EH (cell line): Measurements from ENCODE around the gene LHFPL6.
A peak's percentile ranks its signal among the peaks of the same experiment; 100 is the strongest.

Experiments used
- DNase-seq: peaks from one replicate; pipeline ENCODE4 v3.0.0-alpha.2; 2015; ENCODE audit warnings: low read depth

LHFPL6 gene

DNA sequence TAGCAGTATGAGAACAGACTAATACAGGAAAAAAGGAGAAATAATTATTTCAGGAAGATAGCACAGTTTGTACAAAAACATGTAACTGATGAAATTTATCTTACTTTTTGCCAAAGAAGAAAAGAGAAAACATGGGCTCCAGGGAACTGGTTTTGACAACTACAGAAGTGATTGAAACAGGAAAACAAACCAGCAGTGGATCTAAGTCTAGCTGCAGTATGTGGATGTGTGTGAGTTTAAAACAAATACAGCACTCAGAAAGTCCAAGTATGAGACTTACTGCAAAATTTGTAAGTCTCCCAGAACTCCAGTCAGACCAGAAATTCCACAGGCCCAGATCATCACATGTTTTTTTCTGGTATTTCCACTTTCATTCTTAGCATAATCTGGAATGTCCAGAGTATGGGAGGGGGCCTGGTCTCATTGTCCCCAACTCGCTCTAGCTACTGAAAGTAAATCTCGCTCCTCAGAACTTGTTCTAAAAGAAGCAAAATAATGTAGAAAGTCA, 305.3 kb downstream of the LHFPL6 start:
- peak; percentile 35 for DNase-seq

DNA sequence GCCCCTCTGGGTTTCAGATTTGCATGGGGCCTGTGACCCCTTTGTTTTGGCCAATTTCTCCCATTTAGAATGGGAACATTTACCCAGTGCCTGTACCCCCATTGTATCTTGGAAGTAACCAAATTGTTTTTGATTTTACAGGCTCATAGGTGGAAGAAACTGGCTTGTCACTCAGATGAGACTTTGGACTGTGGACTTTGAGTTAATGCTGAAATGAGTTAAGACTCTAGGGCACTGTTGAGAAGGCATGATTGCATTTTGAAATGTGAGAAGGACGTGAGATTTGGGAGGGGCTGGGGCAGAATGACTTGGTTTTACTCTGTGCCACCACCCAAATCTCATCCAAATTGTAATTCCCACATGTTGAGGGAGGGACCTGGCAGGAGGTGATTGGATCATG, 306.0 kb downstream of the LHFPL6 start:
- no peak for DNase-seq

DNA sequence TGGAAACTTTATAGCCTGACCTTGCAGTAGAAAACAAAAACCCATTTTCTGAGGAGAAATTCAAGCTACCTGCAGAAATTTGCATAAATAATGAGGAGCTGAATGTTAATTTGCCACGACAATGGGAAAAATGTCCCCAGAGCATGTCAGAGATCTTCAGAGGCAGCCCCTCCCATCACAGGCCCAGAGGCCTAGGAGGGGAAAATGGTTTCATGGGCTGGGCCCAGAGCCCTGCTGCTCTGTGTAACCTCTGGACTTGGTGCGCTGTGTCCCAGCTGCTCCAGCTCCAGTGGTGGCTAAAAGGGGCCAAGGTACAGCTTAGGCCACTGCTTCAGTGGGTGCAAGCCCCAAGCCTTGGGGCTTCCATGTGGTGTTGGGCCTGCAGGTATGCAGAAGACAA, 306.8 kb downstream of the LHFPL6 start:
- no peak for DNase-seq
